Right lung (tissue), 5 donors: ENCODE data around the gene DYNLRB1. TPM values are rescaled to one million over a fixed set of nuclear protein-coding genes. Genes with fewer than 3 reads are reported as not detected.

Experiments
- DNase-seq, 2 donors: peaks; one replicate each; pipeline ENCODE4 v3.0.0-alpha.2; 2013
- polyA plus RNA-seq, 5 donors: library from polyadenylated mRNA; unstranded; fragments of 120-200 nt; gene quantifications; one replicate each; pipeline versions ENCODE4 v1.2.1 to v1.2.3, GENCODE V29; 2013; ENCODE audit warnings: inconsistent platforms in 1 of 5, low replicate concordance in 1 of 5; ENCODE audit not compliant: insufficient read length in 5 of 5, insufficient read depth in 1 of 5

Gene DYNLRB1
- polyA plus RNA-seq, 5 donors = 137 to 175 (median 150) TPM

- no peak for DNase-seq
Observed at GRCh38 chr20:34575756-34576155, 59.5 kb downstream of the DYNLRB1 start.

DNA sequence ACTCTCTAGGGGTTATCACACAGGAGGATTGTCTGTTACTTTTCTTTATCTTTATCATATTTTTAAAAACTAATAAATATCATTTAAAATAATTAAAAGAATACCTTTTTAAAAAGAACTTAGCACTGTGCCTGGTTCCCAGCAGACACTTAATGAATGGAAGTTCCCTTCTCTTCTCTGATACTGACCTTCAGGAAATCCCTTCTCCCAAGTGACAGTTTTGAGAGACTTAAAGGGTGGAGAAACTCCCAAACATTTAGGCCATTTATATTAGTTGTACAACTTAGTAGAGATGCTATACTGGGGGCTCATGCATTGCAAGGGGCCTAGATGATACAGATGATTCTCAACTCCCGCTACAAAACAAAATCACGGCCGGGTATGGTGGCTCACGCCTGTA, 60.8 kb downstream of the DYNLRB1 start:
- no peak for DNase-seq

DNA sequence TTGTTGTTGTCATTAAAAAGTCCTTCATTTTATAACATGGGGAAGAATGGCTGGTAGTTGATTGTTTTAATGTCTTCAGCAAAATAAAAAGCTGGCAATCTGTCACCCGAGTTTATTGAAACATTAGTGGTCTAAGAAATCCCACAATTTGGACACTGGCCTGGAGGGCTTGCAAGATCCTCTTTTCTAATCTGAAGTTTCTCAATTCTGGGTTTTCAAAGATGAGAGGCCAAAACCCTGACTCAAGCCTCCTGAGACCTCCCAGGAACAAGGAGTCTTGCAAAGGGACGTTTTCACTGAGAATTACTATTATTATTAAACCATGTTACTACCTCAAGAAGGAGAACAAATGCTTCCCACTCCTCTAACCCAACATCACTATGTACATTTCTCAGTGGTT, 61.8 kb downstream of the DYNLRB1 start:
- peak; percentile 28 to 41 for DNase-seq

DNA sequence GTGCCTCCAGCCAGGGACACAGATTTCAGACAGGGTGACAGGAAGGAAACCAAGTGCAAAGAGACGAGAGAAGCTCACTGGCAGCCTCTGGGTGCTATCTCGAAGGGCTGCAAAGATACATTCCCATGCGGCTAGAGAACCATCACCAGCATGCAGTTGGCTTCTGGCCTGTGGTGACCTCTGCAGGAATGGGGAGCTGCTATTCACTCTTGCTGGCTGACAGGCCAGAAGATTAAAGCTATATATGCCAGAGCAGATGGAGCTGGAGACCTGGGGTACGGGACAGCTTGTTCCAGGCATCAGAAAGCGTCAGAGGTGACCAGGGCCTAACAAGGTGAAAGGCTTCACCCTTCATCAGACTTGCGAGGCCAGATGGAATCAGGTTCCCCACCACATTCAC, 62.3 kb downstream of the DYNLRB1 start:
- no peak for DNase-seq

- DNase-seq = no peak
Observed at GRCh38 chr20:34579191-34579978, 63.2 kb downstream of the DYNLRB1 start.

- no peak for DNase-seq
Observed at GRCh38 chr20:34579979-34580940, 64.0 kb downstream of the DYNLRB1 start.

DNA sequence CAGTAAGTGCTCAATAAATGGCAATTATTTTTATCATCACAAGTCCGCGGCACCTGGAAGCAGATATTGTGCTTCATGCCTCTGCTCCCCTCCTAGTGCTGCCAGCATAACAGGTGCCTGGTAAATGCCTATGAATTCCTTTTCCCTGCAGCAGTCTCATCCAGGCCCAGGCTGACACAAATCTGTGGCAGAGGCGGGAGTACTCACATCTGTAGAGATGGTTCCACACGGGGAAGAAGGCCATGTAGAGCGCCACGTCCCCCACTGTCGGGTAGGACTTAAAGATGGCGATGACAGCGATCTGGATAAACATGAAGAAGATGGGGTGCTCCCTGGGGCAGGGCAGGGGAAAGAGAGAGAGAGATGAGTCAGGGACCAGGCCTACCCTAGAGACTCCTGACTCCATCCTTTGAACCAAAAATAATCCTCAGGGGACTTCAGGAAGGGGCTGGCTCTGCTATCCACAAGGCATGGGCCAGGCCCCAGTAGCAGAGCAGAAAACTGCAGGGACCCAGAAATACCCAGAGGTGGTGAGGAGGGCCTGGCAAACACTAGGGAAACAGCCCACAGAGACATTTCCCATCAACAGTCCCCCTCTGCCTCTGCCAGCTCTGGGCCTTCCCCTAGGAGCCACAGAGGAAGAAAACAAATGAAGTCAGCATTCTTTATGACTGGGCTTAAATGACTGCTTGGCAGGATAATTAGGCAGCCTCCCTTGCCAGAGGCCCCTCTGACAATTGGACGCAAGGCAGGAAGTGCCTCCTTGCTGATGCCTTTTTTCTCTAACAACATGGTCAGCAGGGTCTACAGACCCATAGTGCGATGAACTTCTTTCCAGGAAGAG, 65.3 kb downstream of the DYNLRB1 start:
- peak; percentile 31 to 55 for DNase-seq

- DNase-seq = no peak
Observed at GRCh38 chr20:34582221-34582620, 66.0 kb downstream of the DYNLRB1 start.

DNA sequence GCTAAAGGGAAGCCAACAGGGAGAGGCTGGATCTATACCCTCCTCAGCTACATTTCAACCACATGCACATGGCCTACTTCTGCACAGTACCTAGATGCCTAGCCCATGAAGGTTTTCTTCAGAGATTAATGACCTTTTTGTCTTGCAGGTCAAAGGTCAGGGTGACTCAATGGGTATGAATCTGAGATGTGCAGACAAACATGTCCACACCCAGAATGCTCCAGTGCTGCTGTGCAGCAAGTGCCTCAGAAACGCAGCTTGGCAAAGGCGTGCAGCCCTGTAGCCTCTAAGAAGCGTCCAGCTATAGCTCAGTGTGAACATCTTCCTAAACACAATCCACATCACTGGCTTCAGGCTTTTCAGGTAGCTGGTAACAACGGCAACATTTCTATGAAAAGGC, 66.7 kb downstream of the DYNLRB1 start:
- DNase-seq = no peak

DNA sequence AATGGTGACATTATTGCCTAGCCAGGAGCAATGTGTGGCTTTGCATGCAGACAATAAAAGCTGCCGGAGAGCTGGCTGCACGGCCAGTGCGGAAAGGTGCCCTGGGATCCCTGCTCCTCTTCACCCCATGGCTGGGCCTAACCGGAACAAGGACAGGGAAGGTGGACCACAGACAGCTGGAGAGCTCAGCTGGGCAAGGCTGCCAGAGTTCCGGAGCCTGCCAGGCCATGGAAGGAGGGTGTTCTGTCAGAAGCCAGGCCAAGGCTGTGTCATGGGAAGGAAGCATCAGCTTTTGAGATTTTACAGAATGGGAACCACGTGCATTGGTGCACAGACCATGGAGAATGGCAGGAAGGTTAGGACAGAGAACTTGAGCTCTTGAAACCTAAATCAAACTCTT, 67.3 kb downstream of the DYNLRB1 start:
- no peak for DNase-seq

DNA sequence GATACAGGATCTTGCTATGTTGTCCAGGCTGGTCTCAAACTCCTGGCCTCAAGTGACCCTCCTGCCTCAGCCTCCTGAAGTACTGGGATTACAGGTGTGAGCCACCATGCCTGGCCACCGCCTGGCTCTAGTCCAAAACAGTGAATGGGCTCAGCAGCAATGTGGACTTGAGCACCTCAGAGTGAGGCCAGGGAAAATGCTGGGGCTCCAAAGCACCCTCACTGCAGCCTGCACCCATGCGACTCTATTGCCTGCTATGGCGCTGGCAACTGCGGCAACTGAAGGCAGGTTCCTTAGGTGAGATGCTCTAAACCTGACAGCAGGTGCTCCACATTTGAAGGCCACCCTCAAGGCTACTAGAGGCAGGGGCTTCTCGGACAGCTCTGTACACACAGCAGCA, 68.8 kb downstream of the DYNLRB1 start:
- DNase-seq = no peak

DNA sequence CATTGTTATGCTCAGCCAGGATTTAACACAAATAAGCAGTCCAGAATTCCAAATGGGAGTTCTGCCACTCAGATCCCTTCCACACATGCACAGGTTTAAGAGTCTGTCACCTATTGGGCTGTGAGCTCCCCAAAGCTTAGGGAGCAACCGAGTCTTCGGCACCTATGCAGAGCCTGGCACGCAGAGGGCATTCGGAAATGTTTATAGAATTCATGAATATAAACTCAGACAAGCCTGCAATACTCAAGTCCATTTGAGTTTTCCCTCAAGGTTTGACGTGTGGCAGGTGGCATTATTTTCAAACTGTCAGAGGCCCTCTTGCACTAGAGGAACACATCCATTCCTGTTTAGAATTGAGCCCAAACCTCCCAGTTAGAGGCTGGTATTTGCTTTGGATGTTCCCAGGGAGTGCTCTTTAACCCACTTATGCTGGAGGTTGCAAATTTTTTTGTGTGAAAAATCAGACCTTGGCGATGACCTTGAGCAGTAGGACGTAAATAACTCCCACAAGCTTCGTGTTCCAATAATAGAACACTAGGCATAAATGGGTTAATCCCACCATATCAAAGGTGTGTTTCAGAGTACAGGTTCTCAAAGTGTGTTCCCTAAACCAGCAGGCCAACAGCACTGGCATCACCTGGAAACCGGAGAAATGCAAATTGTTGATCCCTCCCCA, 70.4 kb downstream of the DYNLRB1 start:
- DNase-seq = no peak

Other genes with a start within 250 kb of the DYNLRB1 start
- 100 to 1,000 TPM in 4 of 5 donors, 10 to 100 TPM in 1; 99.0 to 126 (median 110) TPM for gene AHCY, start 213.1 kb upstream of the DYNLRB1 start, polyA plus RNA-seq
- 10 to 100 TPM; 28.0 to 49.2 (median 43.7) TPM for gene ITCH, start 153.1 kb upstream of the DYNLRB1 start, polyA plus RNA-seq
- gene MAP1LC3A, start 42.3 kb downstream of the DYNLRB1 start, polyA plus RNA-seq = 10 to 100 TPM; 24.2 to 56.0 (median 32.9) TPM
- gene PIGU, start 160.7 kb downstream of the DYNLRB1 start, polyA plus RNA-seq = 10 to 100 TPM; 31.2 to 40.4 (median 35.2) TPM
- gene TP53INP2, start 187.9 kb downstream of the DYNLRB1 start, polyA plus RNA-seq = 1 to 10 TPM; 5.6 to 7.7 (median 5.6) TPM